MM.1S (cell line): Measurements from ENCODE around the gene TREX2.

Experiments
- DNase-seq: peaks from one replicate; pipeline ENCODE4 v3.0.0-alpha.2; 2015
- H2AFZ ChIP-seq: fragments of 300-600 bp; sonication (generic); 2 replicates; pipeline ENCODE4 v1.6.0; 2016; ENCODE audit warnings: antibody characterized with exemption, low read length
- H3F3A ChIP-seq: fragments of 300-600 bp; sonication (generic); 2 replicates; pipeline ENCODE4 v1.6.1; 2016; ENCODE audit warnings: mild to moderate bottlenecking, antibody characterized with exemption, low read length, moderate library complexity, mixed read lengths; ENCODE audit not compliant: insufficient read depth
- H3K27ac ChIP-seq: fragments of 300-600 bp; sonication (generic); 2 replicates; pipeline ENCODE4 v1.5.1; 2016; ENCODE audit warnings: mild to moderate bottlenecking, low read length
- H3K27me3 ChIP-seq: fragments of 300-600 bp; sonication (generic); replicated peaks from 2 replicates; pipeline ENCODE4 v1.6.0; 2016; ENCODE audit warnings: low read length; ENCODE audit not compliant: insufficient read depth
- H3K36me3 ChIP-seq: fragments of 300-600 bp; sonication (generic); replicated peaks from 2 replicates; pipeline ENCODE4 v1.6.1; 2016; ENCODE audit warnings: mild to moderate bottlenecking, low read length, mixed read lengths; ENCODE audit not compliant: insufficient read depth
- H3K4me1 ChIP-seq: fragments of 300-600 bp; sonication (generic); 2 replicates; pipeline ENCODE4 v1.6.1; 2016; ENCODE audit warnings: low read length, mixed read lengths
- H3K4me2 ChIP-seq: fragments of 300-600 bp; sonication (generic); 2 replicates; pipeline ENCODE4 v1.6.0; 2016; ENCODE audit warnings: low read depth, low read length
- H3K4me3 ChIP-seq: fragments of 300-600 bp; sonication (generic); 2 replicates; pipeline ENCODE4 v1.5.1; 2016; ENCODE audit warnings: low read length, mixed read lengths
- H3K79me2 ChIP-seq: fragments of 300-600 bp; sonication (generic); 2 replicates; pipeline ENCODE4 v1.6.1; 2016; ENCODE audit warnings: mixed run types, low read length, mixed read lengths
- H3K9ac ChIP-seq: fragments of 300-600 bp; sonication (generic); 2 replicates; pipeline ENCODE4 v1.6.1; 2016; ENCODE audit warnings: low read length, mixed read lengths
- H3K9me2 ChIP-seq: fragments of 300-600 bp; sonication (generic); replicated peaks from 2 replicates; pipeline ENCODE4 v1.6.1; 2016; ENCODE audit warnings: mild to moderate bottlenecking, low read length, mixed read lengths; ENCODE audit not compliant: insufficient read depth
- H3K9me3 ChIP-seq: fragments of 300-600 bp; sonication (generic); replicated peaks from 2 replicates; pipeline ENCODE4 v1.6.1; 2016; ENCODE audit warnings: mild to moderate bottlenecking, low read length, mixed read lengths; ENCODE audit not compliant: insufficient read depth
- H4K20me1 ChIP-seq: fragments of 300-600 bp; sonication (generic); 2 replicates; pipeline ENCODE4 v1.6.1; 2016; ENCODE audit warnings: mild to moderate bottlenecking, low read length, moderate library complexity, mixed read lengths; ENCODE audit not compliant: insufficient read depth
- EZH2 ChIP-seq: fragments of 300-600 bp; sonication (generic); optimal IDR thresholded peaks from 2 replicates; pipeline ENCODE3; 2017; ENCODE audit warnings: low read depth, mild to moderate bottlenecking, antibody characterized with exemption, low read length, mixed read lengths
- EZH2phosphoT487 ChIP-seq: fragments of 300-600 bp; sonication (generic); IDR thresholded peaks from 2 replicates; pipeline ENCODE4 v1.6.1; 2018; ENCODE audit warnings: antibody characterized with exemption, low read length
- TF ChIP-seq, protein P1 (sequence below): fragments of 300-600 bp; sonication (generic); IDR thresholded peaks from 2 replicates; pipeline ENCODE4 v1.5.1; 2016; ENCODE audit warnings: antibody characterized with exemption, low read length, mixed read lengths

TREX2 gene

DNA sequence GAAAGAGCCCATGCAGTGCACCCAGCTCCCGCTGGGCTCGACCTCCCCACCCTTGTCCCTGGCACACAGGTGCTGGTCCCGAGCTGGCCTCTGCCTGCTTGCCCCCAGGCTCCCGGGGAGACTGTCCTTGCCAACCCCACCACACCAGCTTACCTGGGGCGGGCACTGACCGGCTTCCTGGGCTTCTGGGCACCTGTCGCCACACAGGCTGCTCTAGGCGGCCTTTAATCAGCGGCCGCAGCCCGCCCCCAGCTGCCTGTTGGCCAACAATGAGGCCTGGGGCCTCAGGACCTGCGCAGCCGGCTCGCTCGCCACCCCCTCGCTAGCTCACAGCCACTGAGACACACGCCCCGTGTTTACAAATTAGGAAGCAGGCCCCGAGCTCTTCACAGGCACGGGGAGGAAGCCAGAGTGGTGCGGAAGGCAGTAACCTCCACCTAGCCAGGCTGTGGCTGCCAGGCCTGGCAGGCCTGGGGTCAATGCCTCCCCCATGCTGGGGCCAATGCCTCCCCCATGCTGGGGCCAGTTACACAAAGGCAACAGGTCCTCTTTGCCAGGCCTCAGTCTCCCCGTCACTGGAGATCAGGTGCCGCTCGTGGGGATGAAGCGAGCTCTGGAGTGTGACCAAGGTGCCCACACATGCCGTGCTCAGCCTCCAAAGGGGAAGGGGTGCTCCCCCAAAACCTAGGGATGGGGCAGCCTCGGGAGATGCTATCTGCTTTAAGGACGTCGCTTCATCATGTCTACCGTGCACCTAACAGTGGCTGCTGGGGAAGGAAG lies at the start of gene TREX2:
TSS of gene TREX2 (minus strand) at position 201 of the 780 bp plus-strand sequence. CDS start 626 bp downstream, outside the sequence.
- Histone ChIP-seq H3K27ac (no peak within 1 kb of the TSS), H2AFZ (no peak within 1 kb of the TSS), H3K4me1 (no peaks in the 10 kb centered on the region), H3K9me2 (no peaks in the 10 kb centered on the region), H3K9ac (no peak within 1 kb of the TSS), H3K79me2 (no peaks in the 10 kb centered on the region), H3K9me3 (no peaks in the 10 kb centered on the region), H3K4me2 (no peak within 1 kb of the TSS), H3K27me3 (no peaks in the 10 kb centered on the region), H4K20me1 (no peaks in the 10 kb centered on the region), H3K4me3 (no peak within 1 kb of the TSS), H3F3A (no peaks in the 10 kb centered on the region), H3K36me3 (no peaks in the 10 kb centered on the region)
- no peak for DNase-seq
- TF ChIP-seq, protein P1, sequence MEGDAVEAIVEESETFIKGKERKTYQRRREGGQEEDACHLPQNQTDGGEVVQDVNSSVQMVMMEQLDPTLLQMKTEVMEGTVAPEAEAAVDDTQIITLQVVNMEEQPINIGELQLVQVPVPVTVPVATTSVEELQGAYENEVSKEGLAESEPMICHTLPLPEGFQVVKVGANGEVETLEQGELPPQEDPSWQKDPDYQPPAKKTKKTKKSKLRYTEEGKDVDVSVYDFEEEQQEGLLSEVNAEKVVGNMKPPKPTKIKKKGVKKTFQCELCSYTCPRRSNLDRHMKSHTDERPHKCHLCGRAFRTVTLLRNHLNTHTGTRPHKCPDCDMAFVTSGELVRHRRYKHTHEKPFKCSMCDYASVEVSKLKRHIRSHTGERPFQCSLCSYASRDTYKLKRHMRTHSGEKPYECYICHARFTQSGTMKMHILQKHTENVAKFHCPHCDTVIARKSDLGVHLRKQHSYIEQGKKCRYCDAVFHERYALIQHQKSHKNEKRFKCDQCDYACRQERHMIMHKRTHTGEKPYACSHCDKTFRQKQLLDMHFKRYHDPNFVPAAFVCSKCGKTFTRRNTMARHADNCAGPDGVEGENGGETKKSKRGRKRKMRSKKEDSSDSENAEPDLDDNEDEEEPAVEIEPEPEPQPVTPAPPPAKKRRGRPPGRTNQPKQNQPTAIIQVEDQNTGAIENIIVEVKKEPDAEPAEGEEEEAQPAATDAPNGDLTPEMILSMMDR = no peak
- TF ChIP-seq EZH2phosphoT487 = no peak
- TF ChIP-seq EZH2 = no peak

GRCh38 chrX:153495362-153495751 lies 49.5 kb upstream of the TREX2 start:
- H3K9ac ChIP-seq = no peak overlapping the region
- no peaks in the 10 kb centered on the region for H3F3A ChIP-seq
- peaks cover 38% of the 10 kb centered on the region for H3K27me3 ChIP-seq
- no peaks in the 10 kb centered on the region for H3K9me2 ChIP-seq
- H2AFZ ChIP-seq = no peak overlapping the region
- no peaks in the 10 kb centered on the region for H3K4me1 ChIP-seq
- DNase-seq = no peak
- no peaks in the 10 kb centered on the region for H3K79me2 ChIP-seq
- no peak overlapping the region for H3K27ac ChIP-seq
- H3K4me3 ChIP-seq = no peak overlapping the region
- no peaks in the 10 kb centered on the region for H3K36me3 ChIP-seq
- H4K20me1 ChIP-seq = no peaks in the 10 kb centered on the region
- TF ChIP-seq, protein P1 = no peak
- TF ChIP-seq EZH2phosphoT487 = no peak
- TF ChIP-seq EZH2 = no peak
- no peaks in the 10 kb centered on the region for H3K9me3 ChIP-seq
- H3K4me2 ChIP-seq = no peak overlapping the region

DNA sequence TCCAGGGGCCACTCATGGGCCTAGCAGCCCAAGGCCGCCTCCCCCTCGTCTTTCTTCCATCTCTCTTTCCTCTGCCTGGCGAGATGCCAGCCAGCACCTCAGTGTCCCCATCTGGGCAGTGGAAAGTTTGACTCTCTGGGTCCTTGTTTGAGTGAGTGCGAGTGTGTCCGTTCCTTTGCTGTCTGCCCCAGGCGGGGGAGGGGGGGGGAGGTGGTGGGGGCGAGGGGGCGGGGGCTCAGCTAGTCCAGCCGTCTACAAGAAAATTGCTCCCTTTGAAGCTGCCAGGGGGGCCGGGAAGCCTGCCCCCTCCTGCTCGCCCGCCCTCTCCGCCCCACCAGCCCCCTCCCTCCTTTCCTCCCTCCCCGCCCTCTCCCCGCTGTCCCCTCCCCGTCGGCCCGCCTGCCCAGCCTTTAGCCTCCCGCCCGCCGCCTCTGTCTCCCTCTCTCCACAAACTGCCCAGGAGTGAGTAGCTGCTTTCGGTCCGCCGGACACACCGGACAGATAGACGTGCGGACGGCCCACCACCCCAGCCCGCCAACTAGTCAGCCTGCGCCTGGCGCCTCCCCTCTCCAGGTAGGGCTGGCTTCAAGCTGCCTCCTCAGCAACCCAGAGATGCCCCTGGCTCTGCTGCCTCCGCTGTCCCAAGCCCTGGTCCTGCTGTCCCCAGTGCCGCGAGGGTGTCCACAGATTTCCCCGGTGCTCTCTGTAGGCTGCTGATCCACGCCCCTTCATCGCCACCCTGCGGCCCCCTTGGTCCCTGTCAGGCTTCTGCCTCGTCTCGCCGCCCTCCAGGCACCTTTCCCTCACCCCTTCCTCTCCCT lies 48.9 kb upstream of the TREX2 start, which contains the start of gene BGN:
TSS of gene BGN (plus strand) at position 440 of the 821 bp plus-strand sequence. CDS start 9,652 bp downstream, outside the sequence.
- no peak within 1 kb of the TSS for H3K4me2 ChIP-seq
- H3K27me3 ChIP-seq = peaks cover 42% of the 10 kb centered on the region
- H3F3A ChIP-seq = no peaks in the 10 kb centered on the region
- no peaks in the 10 kb centered on the region for H3K36me3 ChIP-seq
- no peak for DNase-seq
- H3K9ac ChIP-seq = no peak within 1 kb of the TSS
- no peaks in the 10 kb centered on the region for H3K9me2 ChIP-seq
- no peaks in the 10 kb centered on the region for H3K79me2 ChIP-seq
- no peak within 1 kb of the TSS for H2AFZ ChIP-seq
- H3K4me3 ChIP-seq = no peak within 1 kb of the TSS
- TF ChIP-seq EZH2phosphoT487 (no peak), EZH2 (no peak)
- TF ChIP-seq, protein P1 = no peak
- no peaks in the 10 kb centered on the region for H3K4me1 ChIP-seq
- no peaks in the 10 kb centered on the region for H3K9me3 ChIP-seq
- H3K27ac ChIP-seq = no peak within 1 kb of the TSS
- H4K20me1 ChIP-seq = no peaks in the 10 kb centered on the region
